ENCODE data around the gene APOC4. TPM values are rescaled to one million over a fixed set of nuclear protein-coding genes. Genes with fewer than 3 reads are reported as not detected.

APOC4 gene
- total RNA-seq, 1 experiment from 2014 or later, result not detected

DNA sequence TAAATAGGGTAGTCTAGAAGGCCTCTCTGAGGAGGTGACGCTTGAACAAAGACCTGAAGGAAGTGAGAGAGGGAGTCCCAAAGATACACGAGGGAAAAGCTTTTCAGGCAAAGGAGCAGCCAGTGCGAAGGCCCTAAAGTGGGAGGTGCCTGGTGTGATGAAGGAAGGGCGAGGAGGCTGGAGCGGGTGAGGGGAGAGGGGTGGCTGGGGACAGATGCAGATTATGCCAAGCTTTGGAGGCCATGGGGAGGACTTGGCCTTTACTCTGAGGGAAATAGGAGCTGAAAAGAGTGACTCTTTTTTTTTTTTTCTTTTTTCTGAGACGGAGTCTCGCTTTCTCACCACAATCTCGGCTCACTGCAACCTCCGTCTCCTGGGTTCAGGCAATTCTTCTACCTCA is 16.1 kb downstream of the APOC4 start:
- ATAC-seq (no peak), DNase-seq (ENCODE audit: low spot score) (no peak)
- ChIA-PET CTCF (interaction anchor here (1.0 kb wide), 1 partner anchor 53 kb away, joined by 3 read pairs; the partner anchor contains the start of gene APOE), POLR2A (interaction anchor here (0.5 to 0.7 kb wide), 2 partner anchors 110 to 182 kb away, joined by 3 to 6 read pairs; no protein-coding TSS in a partner anchor)
- Mint-ChIP-seq H3K27me3 (ENCODE audit: low read depth) (no peaks in the 10 kb centered on the region), H3K4me3 (no peak overlapping the region), H3K4me1 (peaks cover 22% of the 10 kb centered on the region), H3K36me3 (peaks cover 14% of the 10 kb centered on the region), H3K9me3 (no peaks in the 10 kb centered on the region), H3K27ac (peak overlapping the region; percentile 14)
- TF ChIP-seq JUN (CRISPR knock-in tag; IDR thresholded peaks at IDR 0.05) (no peak), ATF1 (CRISPR knock-in tag; IDR thresholded peaks at IDR 0.05) (no peak), ELF4 (CRISPR knock-in tag; IDR thresholded peaks at IDR 0.05; ENCODE audit: low read depth) (no peak)
- TF ChIP-seq, protein P1, sequence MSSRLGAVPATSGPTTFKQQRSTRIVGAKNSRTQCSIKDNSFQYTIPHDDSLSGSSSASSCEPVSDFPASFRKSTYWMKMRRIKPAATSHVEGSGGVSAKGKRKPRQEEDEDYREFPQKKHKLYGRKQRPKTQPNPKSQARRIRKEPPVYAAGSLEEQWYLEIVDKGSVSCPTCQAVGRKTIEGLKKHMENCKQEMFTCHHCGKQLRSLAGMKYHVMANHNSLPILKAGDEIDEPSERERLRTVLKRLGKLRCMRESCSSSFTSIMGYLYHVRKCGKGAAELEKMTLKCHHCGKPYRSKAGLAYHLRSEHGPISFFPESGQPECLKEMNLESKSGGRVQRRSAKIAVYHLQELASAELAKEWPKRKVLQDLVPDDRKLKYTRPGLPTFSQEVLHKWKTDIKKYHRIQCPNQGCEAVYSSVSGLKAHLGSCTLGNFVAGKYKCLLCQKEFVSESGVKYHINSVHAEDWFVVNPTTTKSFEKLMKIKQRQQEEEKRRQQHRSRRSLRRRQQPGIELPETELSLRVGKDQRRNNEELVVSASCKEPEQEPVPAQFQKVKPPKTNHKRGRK (CRISPR knock-in tag; IDR thresholded peaks at IDR 0.05; ENCODE audit: borderline replicate concordance), result no peak

DNA sequence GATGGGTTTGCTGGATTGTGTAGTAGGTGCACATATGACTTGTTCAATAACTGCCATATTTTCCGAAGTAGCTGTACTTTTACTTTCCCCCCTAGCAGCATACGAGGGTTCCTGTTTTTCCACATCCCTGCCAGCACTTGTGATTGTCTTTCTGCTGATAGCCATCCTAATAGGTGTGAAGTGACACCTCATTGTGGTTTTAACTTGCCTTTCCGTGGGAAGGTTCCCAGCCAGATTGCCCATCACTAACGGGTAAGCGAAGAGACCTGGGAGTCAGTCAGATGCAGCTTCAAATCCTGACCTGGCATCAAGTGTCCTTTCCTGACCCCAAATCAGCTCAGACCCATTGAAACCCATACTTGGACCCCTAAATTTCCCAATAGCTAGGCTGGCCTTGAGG is 17.7 kb downstream of the APOC4 start:
- H3K4me3 Mint-ChIP-seq, result no peak overlapping the region
- no peak for ATAC-seq

DNA sequence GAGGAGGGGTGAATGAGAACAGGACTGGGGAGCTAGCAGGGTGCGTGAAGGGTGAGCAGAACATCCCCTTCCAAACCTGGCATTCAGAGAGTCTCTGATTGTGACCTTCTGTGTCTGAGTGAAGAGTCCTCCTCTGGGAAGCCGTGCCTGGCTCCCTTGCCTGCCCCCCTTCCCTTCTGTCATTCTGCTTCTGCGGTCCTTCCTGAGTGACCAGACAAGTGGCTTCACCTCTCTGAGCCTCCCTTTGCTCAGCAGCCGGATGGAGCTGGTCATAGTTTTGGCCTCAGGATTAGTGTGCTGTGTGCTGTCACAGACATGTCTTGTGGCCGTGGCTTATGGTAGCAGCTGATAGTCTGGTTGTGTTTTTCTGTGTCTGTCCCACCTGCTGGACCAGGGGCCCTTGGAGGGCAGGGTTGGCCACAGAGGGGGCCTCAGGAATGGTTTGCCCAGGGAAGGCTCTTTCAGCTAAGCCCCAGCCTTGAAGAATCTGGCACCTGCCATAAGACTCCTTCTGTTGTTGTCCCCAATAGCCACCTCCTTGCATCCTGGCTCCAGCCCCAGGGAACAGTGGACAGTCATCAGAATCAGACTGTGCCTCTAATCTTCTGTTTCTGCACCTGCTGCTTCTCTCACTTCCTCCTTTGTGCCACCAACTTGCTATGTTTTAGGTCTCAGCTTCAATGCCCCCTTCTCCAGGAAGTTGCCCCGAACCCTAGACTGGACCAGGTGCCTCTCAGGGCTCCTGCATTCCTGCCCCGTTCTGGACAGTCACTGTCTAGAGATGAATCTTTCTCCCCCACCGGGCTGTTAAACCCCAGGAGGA is 19.1 kb downstream of the APOC4 start:
- H3K9me3 Mint-ChIP-seq, result no peaks in the 10 kb centered on the region
- ChIA-PET CTCF (interaction anchor here (1.1 to 2.3 kb wide), 2 partner anchors 28 to 51 kb away, joined by 4 to 6 read pairs; no protein-coding TSS in a partner anchor), POLR2A (no interaction called here)
- H3K36me3 Mint-ChIP-seq, result peaks cover 27% of the 10 kb centered on the region
- ATAC-seq, result no peak
- H3K4me1 Mint-ChIP-seq, result peaks cover 11% of the 10 kb centered on the region
- no peaks in the 10 kb centered on the region for H3K27me3 Mint-ChIP-seq (ENCODE audit: low read depth)
- peak overlapping the region; percentile 49; the same call in 1 of the 2 replicates for H3K27ac Mint-ChIP-seq
- no peak overlapping the region for H3K4me3 Mint-ChIP-seq
- DNase-seq (ENCODE audit: low spot score), result no peak
- TF ChIP-seq CREM (CRISPR knock-in tag; IDR thresholded peaks at IDR 0.05) (no peak), CBFB (CRISPR knock-in tag; IDR thresholded peaks at IDR 0.05; ENCODE audit: low read depth) (no peak), ETV6 (CRISPR knock-in tag; IDR thresholded peaks at IDR 0.05) (no peak), GRHL2 (CRISPR knock-in tag; IDR thresholded peaks at IDR 0.05; ENCODE audit: insufficient replicate concordance, severe bottlenecking) (no peak), HMGA2 (CRISPR knock-in tag; IDR thresholded peaks at IDR 0.05) (no peak)
- TF ChIP-seq, protein P1 (CRISPR knock-in tag; IDR thresholded peaks at IDR 0.05; ENCODE audit: borderline replicate concordance), result no peak
- TF ChIP-seq, protein P2, sequence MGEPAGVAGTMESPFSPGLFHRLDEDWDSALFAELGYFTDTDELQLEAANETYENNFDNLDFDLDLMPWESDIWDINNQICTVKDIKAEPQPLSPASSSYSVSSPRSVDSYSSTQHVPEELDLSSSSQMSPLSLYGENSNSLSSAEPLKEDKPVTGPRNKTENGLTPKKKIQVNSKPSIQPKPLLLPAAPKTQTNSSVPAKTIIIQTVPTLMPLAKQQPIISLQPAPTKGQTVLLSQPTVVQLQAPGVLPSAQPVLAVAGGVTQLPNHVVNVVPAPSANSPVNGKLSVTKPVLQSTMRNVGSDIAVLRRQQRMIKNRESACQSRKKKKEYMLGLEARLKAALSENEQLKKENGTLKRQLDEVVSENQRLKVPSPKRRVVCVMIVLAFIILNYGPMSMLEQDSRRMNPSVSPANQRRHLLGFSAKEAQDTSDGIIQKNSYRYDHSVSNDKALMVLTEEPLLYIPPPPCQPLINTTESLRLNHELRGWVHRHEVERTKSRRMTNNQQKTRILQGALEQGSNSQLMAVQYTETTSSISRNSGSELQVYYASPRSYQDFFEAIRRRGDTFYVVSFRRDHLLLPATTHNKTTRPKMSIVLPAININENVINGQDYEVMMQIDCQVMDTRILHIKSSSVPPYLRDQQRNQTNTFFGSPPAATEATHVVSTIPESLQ (CRISPR knock-in tag; IDR thresholded peaks at IDR 0.05), result no peak

More for the DNA sequence above, 17.7 kb downstream of the APOC4 start:
- Mint-ChIP-seq H3K9me3 (no peaks in the 10 kb centered on the region), H3K36me3 (peaks cover 23% of the 10 kb centered on the region), H3K27ac (no peak overlapping the region), H3K4me1 (peaks cover 17% of the 10 kb centered on the region), H3K27me3 (ENCODE audit: low read depth) (no peaks in the 10 kb centered on the region)
- DNase-seq (ENCODE audit: low spot score), result no peak
- ChIA-PET POLR2A (interaction anchor here (0.5 kb wide), 1 partner anchor 19 kb away, joined by 5 read pairs; no protein-coding TSS in a partner anchor), CTCF (interaction anchor here (1.4 kb wide), 1 partner anchor 8 kb away, joined by 4 read pairs; no protein-coding TSS in a partner anchor)
- TF ChIP-seq NR3C1 (CRISPR knock-in tag; conservative IDR thresholded peaks at IDR 0.05; ENCODE audit: low read depth), result no peak
- TF ChIP-seq, protein P3, sequence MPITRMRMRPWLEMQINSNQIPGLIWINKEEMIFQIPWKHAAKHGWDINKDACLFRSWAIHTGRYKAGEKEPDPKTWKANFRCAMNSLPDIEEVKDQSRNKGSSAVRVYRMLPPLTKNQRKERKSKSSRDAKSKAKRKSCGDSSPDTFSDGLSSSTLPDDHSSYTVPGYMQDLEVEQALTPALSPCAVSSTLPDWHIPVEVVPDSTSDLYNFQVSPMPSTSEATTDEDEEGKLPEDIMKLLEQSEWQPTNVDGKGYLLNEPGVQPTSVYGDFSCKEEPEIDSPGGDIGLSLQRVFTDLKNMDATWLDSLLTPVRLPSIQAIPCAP (CRISPR knock-in tag; IDR thresholded peaks at IDR 0.05), result no peak
- TF ChIP-seq, protein P4, sequence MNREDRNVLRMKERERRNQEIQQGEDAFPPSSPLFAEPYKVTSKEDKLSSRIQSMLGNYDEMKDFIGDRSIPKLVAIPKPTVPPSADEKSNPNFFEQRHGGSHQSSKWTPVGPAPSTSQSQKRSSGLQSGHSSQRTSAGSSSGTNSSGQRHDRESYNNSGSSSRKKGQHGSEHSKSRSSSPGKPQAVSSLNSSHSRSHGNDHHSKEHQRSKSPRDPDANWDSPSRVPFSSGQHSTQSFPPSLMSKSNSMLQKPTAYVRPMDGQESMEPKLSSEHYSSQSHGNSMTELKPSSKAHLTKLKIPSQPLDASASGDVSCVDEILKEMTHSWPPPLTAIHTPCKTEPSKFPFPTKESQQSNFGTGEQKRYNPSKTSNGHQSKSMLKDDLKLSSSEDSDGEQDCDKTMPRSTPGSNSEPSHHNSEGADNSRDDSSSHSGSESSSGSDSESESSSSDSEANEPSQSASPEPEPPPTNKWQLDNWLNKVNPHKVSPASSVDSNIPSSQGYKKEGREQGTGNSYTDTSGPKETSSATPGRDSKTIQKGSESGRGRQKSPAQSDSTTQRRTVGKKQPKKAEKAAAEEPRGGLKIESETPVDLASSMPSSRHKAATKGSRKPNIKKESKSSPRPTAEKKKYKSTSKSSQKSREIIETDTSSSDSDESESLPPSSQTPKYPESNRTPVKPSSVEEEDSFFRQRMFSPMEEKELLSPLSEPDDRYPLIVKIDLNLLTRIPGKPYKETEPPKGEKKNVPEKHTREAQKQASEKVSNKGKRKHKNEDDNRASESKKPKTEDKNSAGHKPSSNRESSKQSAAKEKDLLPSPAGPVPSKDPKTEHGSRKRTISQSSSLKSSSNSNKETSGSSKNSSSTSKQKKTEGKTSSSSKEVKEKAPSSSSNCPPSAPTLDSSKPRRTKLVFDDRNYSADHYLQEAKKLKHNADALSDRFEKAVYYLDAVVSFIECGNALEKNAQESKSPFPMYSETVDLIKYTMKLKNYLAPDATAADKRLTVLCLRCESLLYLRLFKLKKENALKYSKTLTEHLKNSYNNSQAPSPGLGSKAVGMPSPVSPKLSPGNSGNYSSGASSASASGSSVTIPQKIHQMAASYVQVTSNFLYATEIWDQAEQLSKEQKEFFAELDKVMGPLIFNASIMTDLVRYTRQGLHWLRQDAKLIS (CRISPR knock-in tag; IDR thresholded peaks at IDR 0.05; ENCODE audit: borderline replicate concordance), result no peak
- TF ChIP-seq, protein P5, sequence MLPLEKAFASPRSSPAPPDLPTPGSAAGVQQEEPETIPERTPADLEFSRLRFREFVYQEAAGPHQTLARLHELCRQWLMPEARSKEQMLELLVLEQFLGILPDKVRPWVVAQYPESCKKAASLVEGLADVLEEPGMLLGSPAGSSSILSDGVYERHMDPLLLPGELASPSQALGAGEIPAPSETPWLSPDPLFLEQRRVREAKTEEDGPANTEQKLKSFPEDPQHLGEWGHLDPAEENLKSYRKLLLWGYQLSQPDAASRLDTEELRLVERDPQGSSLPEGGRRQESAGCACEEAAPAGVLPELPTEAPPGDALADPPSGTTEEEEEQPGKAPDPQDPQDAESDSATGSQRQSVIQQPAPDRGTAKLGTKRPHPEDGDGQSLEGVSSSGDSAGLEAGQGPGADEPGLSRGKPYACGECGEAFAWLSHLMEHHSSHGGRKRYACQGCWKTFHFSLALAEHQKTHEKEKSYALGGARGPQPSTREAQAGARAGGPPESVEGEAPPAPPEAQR (CRISPR knock-in tag; IDR thresholded peaks at IDR 0.05), result no peak
- TF ChIP-seq SMAD3 (CRISPR knock-in tag; IDR thresholded peaks at IDR 0.05; ENCODE audit: borderline replicate concordance), result no peak
- TF ChIP-seq ETV6 (CRISPR knock-in tag; IDR thresholded peaks at IDR 0.05), result no peak
- no peak for TF ChIP-seq ESRRA (CRISPR knock-in tag; IDR thresholded peaks at IDR 0.05; ENCODE audit: borderline replicate concordance)
